SU-DHL-6 (cell line): Measurements from ENCODE around the gene PTPN6.

Experiments used
- EZH2phosphoT487 ChIP-seq: fragments of 200-600 bp; sonication (generic), shearing (Covaris generic); conservative IDR thresholded peaks from 2 replicates; pipeline ENCODE4 v1.6.1; 2018; ENCODE audit warnings: mild to moderate bottlenecking, antibody characterized with exemption, low read length, moderate library complexity, mixed read lengths
- TF ChIP-seq, protein P1 (sequence below): fragments of 200-600 bp; sonication (generic); IDR thresholded peaks from one replicate; pipeline ENCODE4 v1.5.1; 2017; ENCODE audit warnings: antibody characterized with exemption, mild to moderate bottlenecking, low read length, moderate library complexity; ENCODE audit not compliant: insufficient read depth, poor library complexity, severe bottlenecking

DNA sequence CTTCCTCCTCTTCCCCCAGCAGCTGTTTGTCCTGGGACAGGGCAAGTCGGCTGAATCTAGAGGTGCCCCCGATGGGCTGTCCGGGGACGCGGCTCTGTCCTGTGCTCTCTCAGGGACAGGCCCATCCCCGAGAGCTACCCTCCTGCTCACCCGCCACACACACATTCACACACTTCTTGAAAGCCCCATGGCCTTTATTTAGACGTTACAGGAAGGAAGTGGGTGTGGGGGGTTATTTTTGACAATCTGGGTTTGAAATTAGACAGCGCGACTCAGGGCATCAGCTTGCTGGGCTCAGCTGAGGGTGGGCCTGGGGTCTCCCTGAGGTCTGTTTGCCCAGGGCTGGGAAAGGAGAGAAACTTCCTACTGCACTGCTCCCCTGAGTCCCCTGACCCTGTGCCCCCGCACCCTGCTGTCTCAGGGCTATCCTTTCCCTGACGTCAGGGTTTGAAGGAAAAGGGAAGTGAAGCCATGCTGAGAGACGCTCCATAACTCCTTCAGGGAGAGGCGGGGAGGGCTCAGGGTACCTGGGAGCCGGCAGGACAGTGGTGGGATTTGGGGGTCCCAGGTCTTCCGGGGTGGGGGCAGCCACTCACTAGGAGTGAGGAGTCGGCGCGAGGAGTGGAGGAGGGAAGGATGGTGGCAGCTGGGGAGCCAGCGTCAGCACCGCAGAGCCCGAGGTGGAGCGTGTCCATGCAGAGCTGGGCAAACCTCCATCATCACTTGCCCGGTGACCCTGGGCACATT lies 8.1 kb downstream of the PTPN6 start:
- TF ChIP-seq, protein P1, sequence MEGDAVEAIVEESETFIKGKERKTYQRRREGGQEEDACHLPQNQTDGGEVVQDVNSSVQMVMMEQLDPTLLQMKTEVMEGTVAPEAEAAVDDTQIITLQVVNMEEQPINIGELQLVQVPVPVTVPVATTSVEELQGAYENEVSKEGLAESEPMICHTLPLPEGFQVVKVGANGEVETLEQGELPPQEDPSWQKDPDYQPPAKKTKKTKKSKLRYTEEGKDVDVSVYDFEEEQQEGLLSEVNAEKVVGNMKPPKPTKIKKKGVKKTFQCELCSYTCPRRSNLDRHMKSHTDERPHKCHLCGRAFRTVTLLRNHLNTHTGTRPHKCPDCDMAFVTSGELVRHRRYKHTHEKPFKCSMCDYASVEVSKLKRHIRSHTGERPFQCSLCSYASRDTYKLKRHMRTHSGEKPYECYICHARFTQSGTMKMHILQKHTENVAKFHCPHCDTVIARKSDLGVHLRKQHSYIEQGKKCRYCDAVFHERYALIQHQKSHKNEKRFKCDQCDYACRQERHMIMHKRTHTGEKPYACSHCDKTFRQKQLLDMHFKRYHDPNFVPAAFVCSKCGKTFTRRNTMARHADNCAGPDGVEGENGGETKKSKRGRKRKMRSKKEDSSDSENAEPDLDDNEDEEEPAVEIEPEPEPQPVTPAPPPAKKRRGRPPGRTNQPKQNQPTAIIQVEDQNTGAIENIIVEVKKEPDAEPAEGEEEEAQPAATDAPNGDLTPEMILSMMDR = no peak
- TF ChIP-seq EZH2phosphoT487 = no peak
